Peyer's patch (tissue), 4 donors: Measurements from ENCODE around the gene MGMT. TPM values are rescaled to one million over a fixed set of nuclear protein-coding genes. Genes with fewer than 3 reads are reported as not detected.

Source experiments
- DNase-seq, 3 donors: peaks; one replicate each; pipeline ENCODE4 v3.0.0-alpha.2; 2017 to 2019
- H3K27ac ChIP-seq, 4 donors: fragments of 200-600 bp; sonication (generic); one replicate each; pipeline ENCODE4 v1.5.1; 2016 to 2019
- H3K27me3 ChIP-seq, 2 donors: fragments of 200-600 bp; sonication (generic); one replicate each; pipeline ENCODE4 v1.5.1; 2019
- H3K36me3 ChIP-seq, 3 donors: fragments of 200-600 bp; sonication (generic); one replicate each; pipeline ENCODE4 v1.5.1; 2016 to 2019
- H3K4me1 ChIP-seq, 4 donors: fragments of 200-600 bp; sonication (generic); one replicate each; pipeline ENCODE4 v1.5.1; 2016 to 2019
- H3K4me3 ChIP-seq, 4 donors: fragments of 200-600 bp; sonication (generic); 1 replicate in 3 of 4; 2 replicates in 1 of 4; pipeline ENCODE4 v1.5.1; 2016 to 2019; ENCODE audit warnings: mild to moderate bottlenecking in 1 of 4
- H3K9me3 ChIP-seq, 4 donors: fragments of 200-600 bp; sonication (generic); one replicate each; pipeline ENCODE4 v1.5.1; 2016 to 2019; ENCODE audit warnings: mild to moderate bottlenecking in 1 of 4
- POLR2A ChIP-seq, 2 donors: fragments of 450-650 bp; IDR thresholded peaks; one replicate each; pipeline ENCODE4 v1.5.1; 2017; ENCODE audit warnings: antibody characterized with exemption in 2 of 2, mild to moderate bottlenecking in 2 of 2, moderate library complexity in 2 of 2
- total RNA-seq, 4 donors: library from RNA; depleted of rRNA; stranded (reverse); fragments of >200 nt; gene quantifications; one replicate each; pipeline ENCODE4 v1.1.0, GENCODE V29; 2016
- TF ChIP-seq, protein P1 (sequence below), 6 experiments: fragments of 450-650 bp in 4 of 6; fragments of 200-600 bp in 2 of 6; sonication (generic) in 1 of 6; IDR thresholded peaks; one replicate each; pipeline ENCODE4 v1.5.1; 2017 to 2019; ENCODE audit warnings: antibody characterized with exemption in 6 of 6, mild to moderate bottlenecking in 3 of 6, moderate library complexity in 1 of 6

MGMT gene
- total RNA-seq, 4 donors from 2014 or later, result 24.5 to 43.7 (median 35.3) TPM

DNA sequence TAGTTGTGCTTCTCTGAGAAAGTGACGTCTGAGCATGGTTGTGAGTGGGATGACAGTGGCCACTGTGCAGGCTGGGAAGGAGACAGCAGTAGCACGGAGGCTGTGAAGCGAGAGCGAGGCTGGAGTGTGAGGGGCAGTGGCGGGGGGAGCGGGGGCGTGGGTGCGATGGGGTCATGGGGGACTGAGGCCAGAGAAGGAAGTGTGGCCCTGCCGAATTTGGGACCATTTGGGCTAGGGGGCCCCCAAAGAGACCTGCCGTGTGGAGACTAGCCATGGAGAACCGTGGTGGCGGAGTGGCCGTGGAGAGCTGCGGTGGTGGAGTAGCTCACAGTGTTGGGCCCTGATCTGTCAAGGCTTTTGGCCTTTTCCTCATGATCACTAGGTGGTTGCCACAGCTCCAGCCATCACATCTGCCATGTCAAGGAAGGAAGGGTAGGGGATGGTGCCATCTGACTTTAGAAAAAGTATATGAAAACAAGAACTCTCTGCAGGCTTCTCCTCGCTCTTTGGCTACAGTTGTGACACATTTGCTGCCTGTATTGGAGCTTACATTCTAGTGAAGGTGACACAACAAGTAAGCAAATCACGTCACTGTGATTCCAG is 61.4 kb downstream of the MGMT start:
- H3K9me3 ChIP-seq, result no peaks in the 10 kb centered on the region
- no peak for DNase-seq
- H3K4me3 ChIP-seq, result no peak overlapping the region
- no peaks in the 10 kb centered on the region for H3K27me3 ChIP-seq
- no peak overlapping the region for H3K27ac ChIP-seq
- H3K36me3 ChIP-seq, result no peaks in the 10 kb centered on the region
- peaks cover 0 to 6% (median 0%) of the 10 kb centered on the region in 4 donors for H3K4me1 ChIP-seq
- TF ChIP-seq POLR2A (IDR thresholded peaks at IDR 0.05), result no peak
- TF ChIP-seq, protein P1, sequence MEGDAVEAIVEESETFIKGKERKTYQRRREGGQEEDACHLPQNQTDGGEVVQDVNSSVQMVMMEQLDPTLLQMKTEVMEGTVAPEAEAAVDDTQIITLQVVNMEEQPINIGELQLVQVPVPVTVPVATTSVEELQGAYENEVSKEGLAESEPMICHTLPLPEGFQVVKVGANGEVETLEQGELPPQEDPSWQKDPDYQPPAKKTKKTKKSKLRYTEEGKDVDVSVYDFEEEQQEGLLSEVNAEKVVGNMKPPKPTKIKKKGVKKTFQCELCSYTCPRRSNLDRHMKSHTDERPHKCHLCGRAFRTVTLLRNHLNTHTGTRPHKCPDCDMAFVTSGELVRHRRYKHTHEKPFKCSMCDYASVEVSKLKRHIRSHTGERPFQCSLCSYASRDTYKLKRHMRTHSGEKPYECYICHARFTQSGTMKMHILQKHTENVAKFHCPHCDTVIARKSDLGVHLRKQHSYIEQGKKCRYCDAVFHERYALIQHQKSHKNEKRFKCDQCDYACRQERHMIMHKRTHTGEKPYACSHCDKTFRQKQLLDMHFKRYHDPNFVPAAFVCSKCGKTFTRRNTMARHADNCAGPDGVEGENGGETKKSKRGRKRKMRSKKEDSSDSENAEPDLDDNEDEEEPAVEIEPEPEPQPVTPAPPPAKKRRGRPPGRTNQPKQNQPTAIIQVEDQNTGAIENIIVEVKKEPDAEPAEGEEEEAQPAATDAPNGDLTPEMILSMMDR (IDR thresholded peaks at IDR 0.05), result no peak

DNA sequence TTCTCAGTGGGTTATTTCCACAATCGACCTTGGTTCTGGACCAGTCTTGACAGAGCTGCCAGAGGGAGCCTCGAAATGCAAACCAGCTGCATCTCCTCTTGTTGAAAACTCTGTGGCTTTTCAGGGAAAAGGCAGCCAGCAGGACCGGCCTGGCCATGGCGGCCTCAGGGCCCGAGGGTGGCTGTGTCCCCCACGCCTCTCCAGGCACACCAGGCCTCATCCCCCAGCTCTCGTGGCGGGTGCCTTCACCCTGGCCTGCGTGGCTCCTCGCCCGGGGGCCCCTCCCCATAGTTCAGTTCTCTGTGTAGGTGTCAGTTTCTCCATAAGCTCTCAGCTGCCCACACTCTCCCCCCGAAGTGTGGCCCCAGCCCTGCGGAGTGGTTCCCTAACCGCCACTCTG is 63.5 kb downstream of the MGMT start:
- Histone ChIP-seq H3K4me3 (no peak overlapping the region), H3K9me3 (no peaks in the 10 kb centered on the region), H3K27ac (no peak overlapping the region), H3K36me3 (no peaks in the 10 kb centered on the region), H3K27me3 (no peaks in the 10 kb centered on the region), H3K4me1 (peaks cover 0 to 6% (median 0%) of the 10 kb centered on the region in 4 donors)
- no peak for DNase-seq
- TF ChIP-seq POLR2A (IDR thresholded peaks at IDR 0.05), result no peak
- TF ChIP-seq, protein P1 (IDR thresholded peaks at IDR 0.05), result no peak

DNA sequence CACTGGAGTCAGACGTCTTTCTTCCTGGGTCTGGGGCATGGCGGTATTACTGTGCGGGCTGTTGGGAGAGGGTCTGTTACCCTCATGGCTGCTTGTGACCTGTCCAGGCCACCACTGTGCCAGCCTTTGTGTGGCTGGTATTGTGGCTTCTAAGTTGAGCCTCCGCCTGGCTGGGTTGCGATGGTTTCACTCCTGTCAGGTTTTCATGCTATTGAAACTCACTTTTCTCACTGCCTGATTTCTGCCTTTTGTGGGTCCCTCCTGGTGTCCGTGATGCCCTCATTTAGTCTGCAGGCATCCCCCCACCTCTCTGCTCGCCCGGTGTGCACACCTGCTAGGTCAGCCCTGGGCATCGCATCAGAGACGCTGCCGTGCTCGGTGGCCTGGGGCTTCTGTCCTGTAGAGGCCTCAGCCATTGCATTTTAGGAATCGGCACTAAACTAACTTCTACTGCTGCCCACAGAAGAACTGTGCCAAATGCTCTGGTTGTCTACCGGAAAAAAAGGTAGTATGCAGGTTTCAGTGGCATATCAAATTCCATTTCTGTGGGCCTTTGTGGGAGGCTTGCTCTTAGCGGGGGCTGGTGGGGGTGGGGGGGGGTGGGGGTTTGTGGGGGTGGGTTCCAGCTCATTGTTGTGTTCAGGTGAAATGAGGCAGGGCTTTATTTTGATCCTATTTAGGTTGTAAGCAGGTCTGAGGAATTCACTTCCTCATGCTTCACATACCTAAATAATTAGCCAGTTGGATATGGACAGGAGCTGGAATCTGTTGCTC is 64.3 kb downstream of the MGMT start:
- TF ChIP-seq POLR2A (IDR thresholded peaks at IDR 0.05), result no peak
- TF ChIP-seq, protein P1 (IDR thresholded peaks at IDR 0.05), result no peak
- Histone ChIP-seq H3K4me1 (peaks cover 0 to 6% (median 0%) of the 10 kb centered on the region in 4 donors), H3K27ac (no peak overlapping the region), H3K27me3 (no peaks in the 10 kb centered on the region), H3K36me3 (peaks cover 0 to 3% (median 0%) of the 10 kb centered on the region in 3 donors), H3K4me3 (no peak overlapping the region), H3K9me3 (no peaks in the 10 kb centered on the region)
- DNase-seq, result no peak

DNA sequence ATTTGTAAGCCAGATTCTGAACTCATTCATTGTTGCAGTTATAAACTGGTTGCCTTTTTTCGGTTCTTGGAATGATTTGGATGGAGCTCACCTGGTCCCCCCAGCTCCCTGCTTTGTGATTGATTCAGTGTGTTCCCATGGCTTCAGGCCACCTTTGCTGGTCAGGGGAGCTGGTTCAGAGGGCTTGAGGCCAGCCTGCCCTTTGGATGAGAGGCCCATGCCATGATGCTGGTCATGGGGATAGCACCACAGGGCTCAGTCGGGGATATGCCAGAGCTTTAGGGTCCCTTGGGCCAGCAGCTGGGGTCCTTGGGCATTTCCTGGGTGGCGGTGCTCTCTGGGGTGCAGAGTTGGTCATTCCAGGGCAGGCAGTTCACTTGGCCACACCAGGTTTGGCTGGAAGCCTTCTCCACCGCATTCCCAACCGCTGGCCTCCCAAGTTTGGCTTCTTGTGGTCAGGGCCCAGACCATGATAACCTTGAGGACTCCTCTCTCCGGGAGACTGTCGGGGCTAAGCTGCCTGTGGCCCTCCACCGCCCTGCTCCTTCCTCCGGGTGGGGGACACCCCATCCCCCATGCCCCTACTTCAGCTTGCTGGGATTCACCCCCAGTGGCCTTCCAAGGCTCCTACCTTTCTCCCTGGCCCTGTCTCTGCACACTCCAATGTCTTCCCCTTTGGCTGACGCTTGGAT is 65.1 kb downstream of the MGMT start:
- no peaks in the 10 kb centered on the region for H3K27me3 ChIP-seq
- no peak for TF ChIP-seq POLR2A (IDR thresholded peaks at IDR 0.05)
- TF ChIP-seq, protein P1 (IDR thresholded peaks at IDR 0.05), result no peak
- no peak overlapping the region for H3K27ac ChIP-seq
- H3K9me3 ChIP-seq, result no peaks in the 10 kb centered on the region
- H3K4me3 ChIP-seq, result no peak overlapping the region
- peaks cover 0 to 6% (median 0%) of the 10 kb centered on the region in 3 donors for H3K36me3 ChIP-seq
- H3K4me1 ChIP-seq, result peaks cover 0 to 6% (median 0%) of the 10 kb centered on the region in 4 donors
- DNase-seq, result no peak

DNA sequence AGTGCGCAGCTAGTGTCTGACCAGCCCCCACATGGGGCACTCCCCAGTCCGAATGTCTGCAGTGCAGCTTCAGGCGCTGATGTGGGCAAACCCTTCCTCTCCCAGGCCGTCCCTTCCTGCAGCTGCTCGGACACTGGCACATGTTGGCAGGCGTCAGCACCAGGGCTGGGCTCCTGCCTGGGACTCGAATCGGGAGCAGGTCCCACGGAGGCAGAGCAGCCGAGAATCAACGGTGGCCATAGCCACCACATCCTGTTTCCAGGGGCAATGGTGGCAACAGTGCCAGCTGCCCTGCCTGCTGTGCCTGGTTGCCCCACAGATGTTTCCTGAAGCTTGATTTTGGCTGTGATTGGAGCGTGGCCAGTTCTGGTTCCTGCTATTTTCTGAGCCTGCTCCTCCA is 65.8 kb downstream of the MGMT start:
- Histone ChIP-seq H3K9me3 (no peaks in the 10 kb centered on the region), H3K36me3 (peaks cover 0 to 6% (median 0%) of the 10 kb centered on the region in 3 donors), H3K27me3 (no peaks in the 10 kb centered on the region), H3K4me3 (no peak overlapping the region), H3K4me1 (peaks cover 0 to 6% (median 0%) of the 10 kb centered on the region in 4 donors), H3K27ac (peak overlapping the region in 1 of 4 donors; percentile 10)
- DNase-seq, result peak in 1 of 3 donors; percentile 27
- TF ChIP-seq POLR2A (IDR thresholded peaks at IDR 0.05), result no peak
- TF ChIP-seq, protein P1 (IDR thresholded peaks at IDR 0.05), result no peak
